HCT116 (cell line): ENCODE results near the gene DNAAF5. TPM values are rescaled to one million over a fixed set of nuclear protein-coding genes. Genes with fewer than 3 reads are reported as not detected.

Experiments
- ATAC-seq: fragments of 200-7000 bp; cut with Tn5 transposase; 2 replicates; pipeline ENCODE4 v1.9.1; 2020; ENCODE audit warnings: mild to moderate bottlenecking, moderate library complexity
- BruUV-seq: library from RNA; stranded (reverse); fragments of 400-500 nt; replicated peaks from 2 replicates; lab custom pipeline; 2021; lab: Mats Ljungman, UMichigan
- CTCF ChIA-PET: fragments of 300-600 bp; sonication (Branson Sonifier 250); formaldehyde crosslinking; loops from one replicate; lab custom pipeline; 2021; ENCODE audit warnings: antibody characterized with exemption; lab: Charles Lee
- POLR2A ChIA-PET: fragments of 300-600, 350-600 bp; sonication (Branson Sonifier 250); formaldehyde crosslinking; loops from one replicate; lab custom pipeline; 2021; ENCODE audit warnings: antibody characterized with exemption; lab: Charles Lee
- RAD21 ChIA-PET, 2 experiments: fragments of 300-600 bp; sonication (Branson Sonifier 250); formaldehyde crosslinking; loops; one replicate each; lab custom pipeline; 2023; ENCODE audit warnings: low total read pairs in 2 of 2; ENCODE audit not compliant: uncharacterized antibody in 2 of 2, unreplicated experiment in 2 of 2, low non-redundant PET in 1 of 2; lab: Charles Lee
- DNase-seq: peaks from one replicate; pipeline ENCODE4 v3.0.0-alpha.2; 2010; ENCODE audit warnings: low read depth, low spot score
- H2AFZ ChIP-seq: fragments of 200-600 bp; shearing (Covaris generic), sonication (generic); 2 replicates; pipeline ENCODE4 v1.6.1; 2017; ENCODE audit warnings: low read depth, mixed run types, mixed read lengths, antibody characterized with exemption, low read length; ENCODE audit not compliant: poor library complexity, severe bottlenecking
- H3K27ac ChIP-seq: 2 replicates; pipeline ENCODE4 v1.5.1; 2012; ENCODE audit warnings: low read depth, low read length
- H3K27me3 ChIP-seq: fragments of 200-600 bp; sonication (generic); 2 replicates; pipeline ENCODE4 v1.6.1; 2016; ENCODE audit warnings: mixed run types, low read length, mixed read lengths; ENCODE audit not compliant: insufficient read depth
- H3K36me3 ChIP-seq, 2 experiments: fragments of 200-500 bp in 1 of 2; fragments of 200-600 bp in 1 of 2; sonication (Bioruptor generic) in 1 of 2; sonication (generic) in 1 of 2; 2 replicates each; pipeline versions ENCODE4 v1.5.1 to v1.6.1; 2014 to 2016; ENCODE audit warnings: low read length in 2 of 2, inconsistent platforms in 1 of 2, mixed read lengths in 1 of 2, mixed run types in 1 of 2; ENCODE audit not compliant: insufficient read depth in 2 of 2, control insufficient read depth in 1 of 2
- H3K4me1 ChIP-seq, 2 experiments: fragments of 200-600 bp in 1 of 2; sonication (generic) in 1 of 2; 2 replicates each; pipeline versions ENCODE4 v1.5.1 to v1.6.1; 2012 to 2017; ENCODE audit warnings: low read length in 2 of 2, inconsistent platforms in 1 of 2, mild to moderate bottlenecking in 1 of 2, mixed read lengths in 1 of 2, mixed run types in 1 of 2, moderate library complexity in 1 of 2; ENCODE audit not compliant: insufficient read depth in 2 of 2, control insufficient read depth in 1 of 2
- H3K4me2 ChIP-seq: fragments of 200-600 bp; sonication (generic); 2 replicates; pipeline ENCODE4 v1.6.1; 2017; ENCODE audit warnings: mixed run types, low read length, mixed read lengths
- H3K4me3 ChIP-seq, 2 experiments: fragments of 200-600 bp in 1 of 2; sonication (generic) in 1 of 2; replicated peaks in 1 of 2; 2 replicates each; pipeline ENCODE4 v1.5.1; 2011 to 2016; ENCODE audit warnings: low read length in 2 of 2, control low read depth in 1 of 2, low read depth in 1 of 2, mild to moderate bottlenecking in 1 of 2, mixed read lengths in 1 of 2, mixed run types in 1 of 2
- H3K79me2 ChIP-seq: fragments of 200-600 bp; sonication (generic); 2 replicates; pipeline ENCODE4 v1.6.1; 2017; ENCODE audit warnings: mild to moderate bottlenecking, mixed run types, low read length, moderate library complexity, mixed read lengths; ENCODE audit not compliant: insufficient read depth
- H3K9ac ChIP-seq: fragments of 200-600 bp; sonication (generic); 2 replicates; pipeline ENCODE4 v1.6.1; 2016; ENCODE audit warnings: low read length, mixed read lengths
- H3K9me2 ChIP-seq: fragments of 200-600 bp; sonication (generic), shearing (Covaris generic); 2 replicates; pipeline ENCODE4 v1.6.1; 2017; ENCODE audit warnings: mixed run types, mild to moderate bottlenecking, moderate library complexity; ENCODE audit not compliant: insufficient read depth
- H3K9me3 ChIP-seq, 2 experiments: fragments of 200-500 bp in 1 of 2; fragments of 200-600 bp in 1 of 2; sonication (Bioruptor generic) in 1 of 2; sonication (generic) in 1 of 2; 2 replicates each; pipeline ENCODE4 v1.6.1; 2014 to 2017; ENCODE audit warnings: low read length in 2 of 2, mixed read lengths in 2 of 2, inconsistent platforms in 1 of 2, low read depth in 1 of 2, mild to moderate bottlenecking in 1 of 2, mixed run types in 1 of 2, moderate library complexity in 1 of 2; ENCODE audit not compliant: control insufficient read depth in 1 of 2, insufficient read depth in 1 of 2
- H4K20me1 ChIP-seq: fragments of 200-600 bp; sonication (generic), shearing (Covaris generic); 2 replicates; pipeline ENCODE4 v1.6.1; 2017; ENCODE audit warnings: mixed run types, mild to moderate bottlenecking, moderate library complexity; ENCODE audit not compliant: insufficient read depth
- FOSL1 ChIP-seq: IDR thresholded peaks from 2 replicates; pipeline ENCODE4 v1.6.1; 2012; ENCODE audit warnings: low read depth
- POLR2AphosphoS5 ChIP-seq: IDR thresholded peaks from 2 replicates; pipeline ENCODE4 v1.6.1; 2011; ENCODE audit warnings: mild to moderate bottlenecking, low read depth, low read length, moderate library complexity
- SIN3A ChIP-seq: IDR thresholded peaks from 2 replicates; pipeline ENCODE4 v1.6.1; 2012; ENCODE audit warnings: low read depth
- YY1 ChIP-seq: IDR thresholded peaks from 2 replicates; pipeline ENCODE4 v1.6.1; 2011; ENCODE audit warnings: low read length, low read depth, moderate library complexity, mild to moderate bottlenecking; ENCODE audit not compliant: insufficient replicate concordance; ENCODE audit errors: extremely low read depth
- intact Hi-C: fragments of 100-400 bp; cut with micrococcal nuclease; formaldehyde crosslinking; loops from 2 replicates; pipeline ENCODE4 v1.10.0; 2022
- total RNA-seq: library from RNA; stranded (reverse); gene quantifications from one replicate; pipeline ENCODE4 v1.2.1, GENCODE V29; 2021; ENCODE audit not compliant: unreplicated experiment
- TF ChIP-seq, protein P1 (sequence below): IDR thresholded peaks from 2 replicates; pipeline ENCODE4 v1.6.1; 2012; ENCODE audit warnings: low read depth

Gene DNAAF5
- total RNA-seq, 1 experiment from 2014 or later, result 69.4 TPM

DNA sequence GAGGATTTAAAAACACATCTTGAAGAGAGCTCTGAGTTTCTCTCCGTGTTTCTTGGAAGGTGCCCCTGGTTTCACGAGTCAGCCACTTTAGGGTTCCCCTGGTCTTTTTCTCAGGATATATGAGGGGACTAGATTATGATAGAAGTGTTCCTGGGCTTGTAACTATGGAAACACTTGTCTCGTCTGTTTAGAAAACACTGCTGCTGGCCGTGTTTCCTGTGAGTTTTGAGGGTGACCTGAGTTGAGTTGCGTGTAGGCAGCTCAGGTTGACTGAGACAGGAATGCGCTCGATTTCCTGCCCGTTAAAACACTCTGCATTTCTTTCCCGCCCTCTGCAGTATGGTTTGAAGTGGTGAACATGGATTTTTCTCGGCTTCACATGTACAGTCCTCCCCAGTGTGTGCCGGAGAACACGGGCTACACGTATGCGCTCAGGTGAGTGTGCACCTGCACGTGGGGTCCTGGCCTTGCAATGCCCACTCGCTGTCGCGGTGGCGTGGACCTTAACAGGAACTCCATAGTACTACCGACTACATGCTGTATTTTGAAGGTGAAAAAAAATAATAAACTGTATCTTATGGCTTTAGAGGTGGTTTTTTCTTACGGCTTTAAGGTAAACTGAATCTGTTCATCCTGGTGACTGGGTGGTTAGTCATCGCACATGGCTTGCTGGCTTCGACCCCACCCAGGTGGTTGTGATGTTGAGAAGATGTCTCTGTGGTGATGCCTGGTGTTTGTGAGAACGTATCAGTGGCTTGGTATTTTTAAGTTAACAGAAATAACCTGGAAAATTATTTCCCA, 105.9 kb downstream of the DNAAF5 start, which contains the start of gene SUN1:
TSS of gene SUN1 (plus strand) at position 310 of the 801 bp plus-strand sequence. CDS start at position 359, 49 bp downstream.
- Histone ChIP-seq H2AFZ (no peak within 1 kb of the TSS), H3K4me2 (peak within 1 kb of the TSS; percentile 90), H4K20me1 (no peaks in the 10 kb centered on the region), H3K36me3 (peaks cover 0 to 11% of the 10 kb centered on the region in 2 experiments; a peak in 1 of 4 replicates), H3K79me2 (peaks cover 93% of the 10 kb centered on the region), H3K9me3 (no peaks in the 10 kb centered on the region), H3K4me1 (peaks cover 46 to 80% of the 10 kb centered on the region in 2 experiments), H3K27me3 (no peaks in the 10 kb centered on the region), H3K4me3 (peak within 1 kb of the TSS; percentile 31 to 45), H3K9me2 (no peaks in the 10 kb centered on the region), H3K9ac (peak within 1 kb of the TSS; percentile 75), H3K27ac (peak within 1 kb of the TSS; percentile 98)
- TF ChIP-seq YY1, result peak; percentile 8
- TF ChIP-seq POLR2AphosphoS5, result peak; percentile 26; the same call in 1 of the 2 replicates
- TF ChIP-seq SIN3A, result no peak
- TF ChIP-seq, protein P1, sequence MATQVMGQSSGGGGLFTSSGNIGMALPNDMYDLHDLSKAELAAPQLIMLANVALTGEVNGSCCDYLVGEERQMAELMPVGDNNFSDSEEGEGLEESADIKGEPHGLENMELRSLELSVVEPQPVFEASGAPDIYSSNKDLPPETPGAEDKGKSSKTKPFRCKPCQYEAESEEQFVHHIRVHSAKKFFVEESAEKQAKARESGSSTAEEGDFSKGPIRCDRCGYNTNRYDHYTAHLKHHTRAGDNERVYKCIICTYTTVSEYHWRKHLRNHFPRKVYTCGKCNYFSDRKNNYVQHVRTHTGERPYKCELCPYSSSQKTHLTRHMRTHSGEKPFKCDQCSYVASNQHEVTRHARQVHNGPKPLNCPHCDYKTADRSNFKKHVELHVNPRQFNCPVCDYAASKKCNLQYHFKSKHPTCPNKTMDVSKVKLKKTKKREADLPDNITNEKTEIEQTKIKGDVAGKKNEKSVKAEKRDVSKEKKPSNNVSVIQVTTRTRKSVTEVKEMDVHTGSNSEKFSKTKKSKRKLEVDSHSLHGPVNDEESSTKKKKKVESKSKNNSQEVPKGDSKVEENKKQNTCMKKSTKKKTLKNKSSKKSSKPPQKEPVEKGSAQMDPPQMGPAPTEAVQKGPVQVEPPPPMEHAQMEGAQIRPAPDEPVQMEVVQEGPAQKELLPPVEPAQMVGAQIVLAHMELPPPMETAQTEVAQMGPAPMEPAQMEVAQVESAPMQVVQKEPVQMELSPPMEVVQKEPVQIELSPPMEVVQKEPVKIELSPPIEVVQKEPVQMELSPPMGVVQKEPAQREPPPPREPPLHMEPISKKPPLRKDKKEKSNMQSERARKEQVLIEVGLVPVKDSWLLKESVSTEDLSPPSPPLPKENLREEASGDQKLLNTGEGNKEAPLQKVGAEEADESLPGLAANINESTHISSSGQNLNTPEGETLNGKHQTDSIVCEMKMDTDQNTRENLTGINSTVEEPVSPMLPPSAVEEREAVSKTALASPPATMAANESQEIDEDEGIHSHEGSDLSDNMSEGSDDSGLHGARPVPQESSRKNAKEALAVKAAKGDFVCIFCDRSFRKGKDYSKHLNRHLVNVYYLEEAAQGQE, result no peak
- no peak for TF ChIP-seq FOSL1
- ChIA-PET RAD21 (no interaction called here), CTCF (interaction anchor here (1.7 kb wide), 1 partner anchor 41 kb away, joined by 5 read pairs; no protein-coding TSS in a partner anchor), POLR2A (interaction anchor here (1.3 kb wide), 1 partner anchor 16 kb away, joined by 6 read pairs; no protein-coding TSS in a partner anchor)
- BruUV-seq, result no TSS peak
- DNase-seq (peak; percentile 87), ATAC-seq (peak; percentile 67)
- intact Hi-C loops, result no loop called here
